HAP-1 (cell line): ENCODE data around the gene ZNF609.
"Not testable (repeated sequence)": the region's sequence is repeated elsewhere in the genome, so short reads cannot be mapped to it uniquely, and the experiment has no call there.

Experiments
- DNase-seq, 2 experiments: peaks; one replicate each; pipeline ENCODE4 v3.0.0-alpha.2; 2016 to 2020; ENCODE audit warnings: low spot score in 2 of 2
- H3K27me3 ChIP-seq: fragments of 250-450 bp; sonication (Bioruptor Pico); 2 replicates; pipeline ENCODE4 v1.5.1; 2020; ENCODE audit warnings: low read depth, mild to moderate bottlenecking, moderate library complexity
- H3K36me3 ChIP-seq: fragments of 250-450 bp; sonication (Bioruptor Pico); replicated peaks from 2 replicates; pipeline ENCODE4 v1.5.1; 2020; ENCODE audit warnings: mild to moderate bottlenecking
- H3K4me1 ChIP-seq: fragments of 250-450 bp; sonication (Bioruptor Pico); 2 replicates; pipeline ENCODE4 v1.5.1; 2020; ENCODE audit warnings: mild to moderate bottlenecking
- H3K4me3 ChIP-seq: fragments of 250-450 bp; sonication (Bioruptor Pico); 2 replicates; pipeline ENCODE4 v1.5.1; 2020; ENCODE audit warnings: mild to moderate bottlenecking, moderate library complexity
- H3K9me3 ChIP-seq: fragments of 250-450 bp; sonication (Bioruptor Pico); 2 replicates; pipeline ENCODE4 v1.5.1; 2020; ENCODE audit warnings: mild to moderate bottlenecking, moderate library complexity
- in situ Hi-C: fragments of 300-500 bp; cut with MboI; formaldehyde crosslinking; loops from 3 replicates; pipeline ENCODE4 v1.14.3; 2020; ENCODE audit warnings: low sequenced_read_pairs, inconsistent platforms, mixed read lengths

ZNF609 gene

GRCh38 chr15:64643685-64644084 is 183.3 kb downstream of the ZNF609 start:
- no peaks in the 10 kb centered on the region for H3K27me3 ChIP-seq
- no peaks in the 10 kb centered on the region for H3K9me3 ChIP-seq
- in situ Hi-C loops = no loop called here
- H3K4me1 ChIP-seq = peaks cover 2% of the 10 kb centered on the region; the same call in 1 of the 2 replicates
- DNase-seq = no peak
- H3K36me3 ChIP-seq = no peaks in the 10 kb centered on the region; the same call in 1 of the 2 replicates
- no peak overlapping the region for H3K4me3 ChIP-seq

GRCh38 chr15:64644811-64645210 is 184.4 kb downstream of the ZNF609 start:
- in situ Hi-C loops, H3K9me3 ChIP-seq: not testable (repeated sequence)

GRCh38 chr15:64645995-64646394 is 185.6 kb downstream of the ZNF609 start:
- in situ Hi-C loops = no loop called here
- Histone ChIP-seq H3K4me3 (no peak overlapping the region), H3K27me3 (no peaks in the 10 kb centered on the region), H3K36me3 (no peaks in the 10 kb centered on the region; the same call in 1 of the 2 replicates), H3K4me1 (no peaks in the 10 kb centered on the region), H3K9me3 (no peaks in the 10 kb centered on the region)
- DNase-seq = no peak

More at GRCh38 chr15:64644811-64645210, 184.4 kb downstream of the ZNF609 start:
- not testable (repeated sequence) for H3K27me3 ChIP-seq, H3K4me3 ChIP-seq, H3K36me3 ChIP-seq, H3K4me1 ChIP-seq, DNase-seq

GRCh38 chr15:64647367-64647766 is 187.0 kb downstream of the ZNF609 start:
- Histone ChIP-seq H3K4me1 (no peaks in the 10 kb centered on the region), H3K27me3 (no peaks in the 10 kb centered on the region), H3K9me3 (no peaks in the 10 kb centered on the region), H3K4me3 (no peak overlapping the region), H3K36me3 (no peaks in the 10 kb centered on the region; the same call in 1 of the 2 replicates)
- in situ Hi-C loops = no loop called here
- DNase-seq = no peak

- in situ Hi-C loops = no loop called here
- no peak overlapping the region for H3K4me3 ChIP-seq
- H3K36me3 ChIP-seq = no peaks in the 10 kb centered on the region
- no peaks in the 10 kb centered on the region for H3K4me1 ChIP-seq
- no peaks in the 10 kb centered on the region for H3K27me3 ChIP-seq
- no peak for DNase-seq
- no peaks in the 10 kb centered on the region for H3K9me3 ChIP-seq
Observed at GRCh38 chr15:64650552-64650951, 190.2 kb downstream of the ZNF609 start.

- Histone ChIP-seq H3K4me3 (no peak overlapping the region), H3K4me1 (no peaks in the 10 kb centered on the region), H3K9me3 (no peaks in the 10 kb centered on the region), H3K27me3 (no peaks in the 10 kb centered on the region), H3K36me3 (no peaks in the 10 kb centered on the region)
- no peak for DNase-seq
- in situ Hi-C loops = no loop called here
Observed at GRCh38 chr15:64651601-64652191, 191.3 kb downstream of the ZNF609 start.

GRCh38 chr15:64653757-64654156 is 193.4 kb downstream of the ZNF609 start:
- Histone ChIP-seq H3K9me3 (no peaks in the 10 kb centered on the region), H3K4me1 (no peaks in the 10 kb centered on the region), H3K36me3 (no peaks in the 10 kb centered on the region), H3K27me3 (no peaks in the 10 kb centered on the region), H3K4me3 (no peak overlapping the region)
- DNase-seq = peak in 1 of 2 experiments; percentile 76
- in situ Hi-C loops = no loop called here

- in situ Hi-C loops = no loop called here
- DNase-seq = no peak
- no peak overlapping the region for H3K4me3 ChIP-seq
- no peaks in the 10 kb centered on the region for H3K4me1 ChIP-seq
- no peaks in the 10 kb centered on the region for H3K9me3 ChIP-seq
- no peaks in the 10 kb centered on the region; the same call in 1 of the 2 replicates for H3K36me3 ChIP-seq
- H3K27me3 ChIP-seq = no peaks in the 10 kb centered on the region
Observed at GRCh38 chr15:64656508-64656907, 196.1 kb downstream of the ZNF609 start.

- H3K9me3 ChIP-seq = no peaks in the 10 kb centered on the region
- no peaks in the 10 kb centered on the region for H3K27me3 ChIP-seq
Observed at GRCh38 chr15:64665179-64665578, 204.8 kb downstream of the ZNF609 start.

GRCh38 chr15:64667736-64668161 is 207.4 kb downstream of the ZNF609 start:
- Histone ChIP-seq H3K9me3 (no peaks in the 10 kb centered on the region), H3K27me3 (no peaks in the 10 kb centered on the region), H3K4me3 (no peak overlapping the region), H3K4me1 (peaks cover 9% of the 10 kb centered on the region; the same call in 1 of the 2 replicates), H3K36me3 (no peaks in the 10 kb centered on the region)
- DNase-seq = peak in 1 of 2 experiments; percentile 38
- in situ Hi-C loops = no loop called here

More at GRCh38 chr15:64665179-64665578, 204.8 kb downstream of the ZNF609 start:
- in situ Hi-C loops = no loop called here
- H3K36me3 ChIP-seq = no peaks in the 10 kb centered on the region; the same call in 1 of the 2 replicates
- DNase-seq = no peak
- H3K4me3 ChIP-seq = no peak overlapping the region
- peaks cover 9% of the 10 kb centered on the region; the same call in 1 of the 2 replicates for H3K4me1 ChIP-seq

GRCh38 chr15:64673866-64674265 is 213.5 kb downstream of the ZNF609 start:
- Histone ChIP-seq H3K4me3 (no peak overlapping the region), H3K27me3 (no peaks in the 10 kb centered on the region), H3K4me1 (no peaks in the 10 kb centered on the region), H3K36me3 (peaks cover 11% of the 10 kb centered on the region), H3K9me3 (no peaks in the 10 kb centered on the region)
- in situ Hi-C loops = no loop called here
- no peak for DNase-seq

- no peak for DNase-seq
- H3K4me1 ChIP-seq = no peaks in the 10 kb centered on the region
- no peak overlapping the region for H3K4me3 ChIP-seq
- H3K27me3 ChIP-seq = no peaks in the 10 kb centered on the region
- in situ Hi-C loops = no loop called here
- H3K36me3 ChIP-seq = peaks cover 54% of the 10 kb centered on the region
- no peaks in the 10 kb centered on the region for H3K9me3 ChIP-seq
Observed at GRCh38 chr15:64678126-64678819, 217.9 kb downstream of the ZNF609 start.

GRCh38 chr15:64680097-64680496 is 219.7 kb downstream of the ZNF609 start:
- Histone ChIP-seq H3K4me1 (no peaks in the 10 kb centered on the region), H3K9me3 (no peaks in the 10 kb centered on the region), H3K27me3 (no peaks in the 10 kb centered on the region), H3K36me3 (peaks cover 69% of the 10 kb centered on the region), H3K4me3 (no peak overlapping the region)
- in situ Hi-C loops = loop anchor here (5.0 kb wide), 2 partner anchors 47 to 258 kb away; no protein-coding TSS in a partner anchor
- no peak for DNase-seq

GRCh38 chr15:64681424-64682024 is 221.1 kb downstream of the ZNF609 start:
- Histone ChIP-seq H3K4me3 (no peak overlapping the region), H3K27me3 (no peaks in the 10 kb centered on the region), H3K9me3 (no peaks in the 10 kb centered on the region), H3K4me1 (no peaks in the 10 kb centered on the region), H3K36me3 (peaks cover 80% of the 10 kb centered on the region)
- in situ Hi-C loops = loop anchor here (5.0 kb wide), 2 partner anchors 46 to 259 kb away; no protein-coding TSS in a partner anchor
- peak; percentile 85 to 93 for DNase-seq
